H1 (cell line): Measurements from ENCODE around the gene ACSF2. TPM values are rescaled to one million over a fixed set of nuclear protein-coding genes. Genes with fewer than 3 reads are reported as not detected.

Experiments
- CTCF ChIA-PET: fragments of 300-600 bp; sonication (Branson Sonifier 250); formaldehyde crosslinking; loops from one replicate; lab custom pipeline; 2021; ENCODE audit not compliant: partially characterized antibody; lab: Charles Lee
- POLR2A ChIA-PET: fragments of 300-600 bp; sonication (Branson Sonifier 250); formaldehyde crosslinking; loops from one replicate; lab custom pipeline; 2021; ENCODE audit warnings: inconsistent platforms; ENCODE audit not compliant: partially characterized antibody; lab: Charles Lee
- DNase-seq, 2 experiments: peaks; one replicate each; pipeline versions ENCODE4 v3.0.0 to v3.0.0-alpha.2; 2010 to 2022; ENCODE audit warnings: low spot score in 2 of 2, low read depth in 1 of 2, mixed read lengths in 1 of 2
- FAIRE-seq: peaks from 2 replicates; lab custom pipeline; 2011; peaks lifted over from hg19 to GRCh38; lab: Jason Lieb, UNC
- H2AFZ ChIP-seq: 2 replicates; pipeline ENCODE4 v1.8.1; 2012; ENCODE audit warnings: low read length, inconsistent platforms
- H2AK5ac ChIP-seq: 2 replicates; pipeline ENCODE4 v1.6.1; 2013; ENCODE audit warnings: low read depth, low read length
- H2BK120ac ChIP-seq: replicated peaks from 2 replicates; pipeline ENCODE3; 2013; ENCODE audit warnings: low read depth, low read length, inconsistent platforms
- H2BK12ac ChIP-seq: 2 replicates; pipeline ENCODE4 v1.6.1; 2013; ENCODE audit warnings: low read depth, low read length
- H2BK15ac ChIP-seq: 2 replicates; pipeline ENCODE4 v1.6.1; 2013; ENCODE audit warnings: low read length
- H2BK20ac ChIP-seq: 2 replicates; pipeline ENCODE4 v1.6.1; 2013; ENCODE audit warnings: low read length
- H2BK5ac ChIP-seq: 2 replicates; pipeline ENCODE4 v1.6.1; 2013; ENCODE audit warnings: low read depth, low read length
- H3K14ac ChIP-seq: 2 replicates; pipeline ENCODE4 v1.6.1; 2013; ENCODE audit warnings: inconsistent platforms; ENCODE audit not compliant: insufficient read length
- H3K18ac ChIP-seq: 2 replicates; pipeline ENCODE4 v1.6.1; 2013; ENCODE audit warnings: low read length; ENCODE audit errors: extremely low read depth
- H3K23ac ChIP-seq: 2 replicates; pipeline ENCODE4 v1.6.1; 2013; ENCODE audit warnings: inconsistent platforms; ENCODE audit not compliant: insufficient read length
- H3K23me2 ChIP-seq: 2 replicates; pipeline ENCODE4 v1.6.1; 2013; ENCODE audit warnings: low read depth, low read length
- H3K27ac ChIP-seq: 2 replicates; pipeline ENCODE4 v1.6.1; 2011; ENCODE audit warnings: low read depth, low read length, inconsistent platforms
- H3K27me3 ChIP-seq, 4 experiments: replicated peaks in 1 of 4; 1 replicate in 1 of 4; 2 replicates in 3 of 4; pipeline versions ENCODE4 v1.6.1 to v1.8.1; 2011 to 2013; ENCODE audit warnings: low read length in 3 of 4, mild to moderate bottlenecking in 3 of 4, inconsistent platforms in 2 of 4, mixed read lengths in 2 of 4, moderate library complexity in 1 of 4; ENCODE audit not compliant: control insufficient read depth in 3 of 4, insufficient read depth in 3 of 4; ENCODE audit errors: extremely low read depth in 1 of 4
- H3K36me3 ChIP-seq, 4 experiments: 2 replicates each; pipeline versions ENCODE4 v1.6.1 to v1.8.1; 2011 to 2013; ENCODE audit warnings: mild to moderate bottlenecking in 4 of 4, low read length in 3 of 4, moderate library complexity in 2 of 4, control low read depth in 1 of 4, inconsistent platforms in 1 of 4; ENCODE audit not compliant: insufficient read depth in 4 of 4, control insufficient read depth in 2 of 4
- H3K4ac ChIP-seq: replicated peaks from 2 replicates; pipeline ENCODE3; 2013; ENCODE audit warnings: low read length, low read depth, mixed read lengths, inconsistent platforms; ENCODE audit not compliant: insufficient read length
- H3K4me1 ChIP-seq, 4 experiments: replicated peaks in 1 of 4; 1 replicate in 1 of 4; 2 replicates in 3 of 4; pipeline versions ENCODE4 v1.6.1 to v1.8.1; 2011 to 2013; ENCODE audit warnings: low read length in 3 of 4, inconsistent platforms in 2 of 4, mixed read lengths in 1 of 4; ENCODE audit not compliant: insufficient read depth in 4 of 4, control insufficient read depth in 3 of 4
- H3K4me2 ChIP-seq, 2 experiments: 2 replicates each; pipeline versions ENCODE4 v1.6.1 to v1.8.1; 2011 to 2013; ENCODE audit warnings: low read depth in 2 of 2, low read length in 2 of 2, control low read depth in 1 of 2, inconsistent platforms in 1 of 2, mild to moderate bottlenecking in 1 of 2; ENCODE audit not compliant: insufficient read depth in 1 of 2
- H3K4me3 ChIP-seq, 4 experiments: fragments of 200-600, 300-600 bp in 1 of 4; sonication (generic), shearing (Covaris generic), sonication (Bioruptor Twin) in 1 of 4; 2 replicates each; pipeline versions ENCODE4 v1.5.1 to v1.8.1; 2011 to 2016; ENCODE audit warnings: low read length in 4 of 4, low read depth in 3 of 4, control low read depth in 2 of 4, inconsistent platforms in 2 of 4, mild to moderate bottlenecking in 2 of 4, mixed read lengths in 1 of 4, moderate library complexity in 1 of 4; ENCODE audit not compliant: insufficient read depth in 2 of 4; ENCODE audit errors: extremely low read depth in 1 of 4
- H3K56ac ChIP-seq: replicated peaks from 2 replicates; pipeline ENCODE3; 2013; ENCODE audit warnings: low read depth, mild to moderate bottlenecking, mixed read lengths, low read length, inconsistent platforms; ENCODE audit not compliant: insufficient read length
- H3K79me1 ChIP-seq: 2 replicates; pipeline ENCODE4 v1.6.1; 2013; ENCODE audit warnings: low read depth, low read length, control low read depth
- H3K79me2 ChIP-seq, 2 experiments: 2 replicates each; pipeline versions ENCODE4 v1.6.1 to v1.8.1; 2012 to 2013; ENCODE audit warnings: low read length in 2 of 2, mild to moderate bottlenecking in 2 of 2, inconsistent platforms in 1 of 2; ENCODE audit not compliant: insufficient read depth in 2 of 2, control insufficient read depth in 1 of 2
- H3K9ac ChIP-seq, 4 experiments: replicated peaks in 1 of 4; 1 replicate in 1 of 4; 2 replicates in 3 of 4; pipeline versions ENCODE4 v1.6.1 to v1.8.1; 2011 to 2013; ENCODE audit warnings: low read depth in 3 of 4, low read length in 3 of 4, control low read depth in 2 of 4, mild to moderate bottlenecking in 2 of 4, moderate library complexity in 2 of 4, inconsistent platforms in 1 of 4; ENCODE audit errors: extremely low read depth in 1 of 4
- H3K9me3 ChIP-seq, 2 experiments: 2 replicates each; pipeline versions ENCODE4 v1.6.1 to v1.8.1; 2012 to 2013; ENCODE audit warnings: mild to moderate bottlenecking in 2 of 2, moderate library complexity in 2 of 2, control low read depth in 1 of 2, inconsistent platforms in 1 of 2, low read depth in 1 of 2, low read length in 1 of 2, mixed read lengths in 1 of 2; ENCODE audit not compliant: insufficient read depth in 2 of 2
- H4K20me1 ChIP-seq, 2 experiments: replicated peaks in 1 of 2; 2 replicates each; pipeline versions ENCODE3 to v1.8.1; 2011 to 2013; ENCODE audit warnings: inconsistent platforms in 2 of 2, low read length in 2 of 2, mild to moderate bottlenecking in 1 of 2; ENCODE audit not compliant: insufficient read depth in 2 of 2, control insufficient read depth in 1 of 2
- H4K5ac ChIP-seq: 2 replicates; pipeline ENCODE4 v1.6.1; 2013; ENCODE audit warnings: low read length, low read depth, mixed read lengths, inconsistent platforms; ENCODE audit not compliant: insufficient read length
- H4K8ac ChIP-seq: 2 replicates; pipeline ENCODE4 v1.8.0; 2013; ENCODE audit warnings: mild to moderate bottlenecking, moderate library complexity, low read length, inconsistent platforms; ENCODE audit not compliant: insufficient read depth; ENCODE audit errors: extremely low read depth
- H4K91ac ChIP-seq: replicated peaks from 2 replicates; pipeline ENCODE3; 2013; ENCODE audit warnings: low read length, mixed read lengths, inconsistent platforms; ENCODE audit not compliant: insufficient read length
- SP4 ChIP-seq: IDR thresholded peaks from 2 replicates; pipeline ENCODE4 v1.6.1; 2012; ENCODE audit warnings: low read length, inconsistent platforms
- WGBS, 2 experiments: shearing (Covaris generic) in 1 of 2; methylation state at CpG; one replicate each; pipeline versions ENCODE4 v1.1.6 to v1.1.7; 2013 to 2015; ENCODE audit warnings: low lambda C conversion rate in 2 of 2, mixed read lengths in 2 of 2, inconsistent platforms in 1 of 2, low coverage in 1 of 2, missing lambda C conversion rate in 1 of 2; ENCODE audit not compliant: insufficient replicate concordance in 2 of 2, insufficient coverage in 1 of 2, insufficient read length in 1 of 2; ENCODE audit errors: extremely low coverage in 1 of 2, missing lambda C conversion rate in 1 of 2; 5-methylcytosine and 5-hydroxymethylcytosine counted together
- polyA plus RNA-seq, 7 experiments: library from polyadenylated mRNA; depleted of rRNA in 3 of 7; stranded (reverse) in 5 of 7; unstranded in 2 of 7; fragments of >200 nt in 5 of 7; fragments of 200-250 nt in 2 of 7; gene quantifications; 1 replicate in 5 of 7; 2 replicates in 1 of 7; 4 replicates in 1 of 7; pipeline versions ENCODE4 v1.2.1 to v1.2.3, GENCODE V29; 2011 to 2013; ENCODE audit warnings: missing spikeins in 2 of 7, mixed read lengths in 2 of 7
- total RNA-seq: library from RNA; stranded (reverse); fragmentation: NEBNext Ultra II Directional; extraction: Animal tissue kit (Norgen Biotek cat#: 25700); gene quantifications from 2 replicates; pipeline ENCODE4 v1.2.1, GENCODE V29; 2021

The ACSF2 gene
- total and polyA plus RNA-seq, 2 of the 8 experiments (the other 6 are each of a cell fraction or from before 2014, with no cell fraction given) = 14.5 to 16.3 TPM

GRCh38 chr17:50506298-50506697, 80.3 kb downstream of the ACSF2 start:
- Histone ChIP-seq H2BK12ac (0 out of 2 replicates have a peak overlapping the region, but pooled peaks have one; percentile 39), H3K4me2 (no peak overlapping the region), H2BK15ac (no peak overlapping the region), H3K4me1 (peaks cover 5 to 15% (median 10%) of the 10 kb centered on the region in 4 experiments), H2BK20ac (0 out of 2 replicates have a peak overlapping the region, but pooled peaks have one; percentile 61), H3K18ac (no peak overlapping the region), H3K23ac (no peak overlapping the region), H2BK120ac (no peak overlapping the region), H2AFZ (0 out of 2 replicates have a peak overlapping the region, but pooled peaks have one; percentile 66), H3K79me1 (no peaks in the 10 kb centered on the region), H4K5ac (no peak overlapping the region), H2BK5ac (no peak overlapping the region), H3K56ac (no peak overlapping the region), H3K9me3 (no peaks in the 10 kb centered on the region), H3K36me3 (no peaks in the 10 kb centered on the region), H4K8ac (no peak overlapping the region), H3K27ac (no peak overlapping the region), H3K14ac (no peak overlapping the region), H3K23me2 (peaks cover 3% of the 10 kb centered on the region; the same call in 1 of the 2 replicates), H4K20me1 (peaks cover 0 to 3% of the 10 kb centered on the region in 2 experiments), H3K4ac (no peak overlapping the region), H3K27me3 (no peaks in the 10 kb centered on the region; a peak in 1 of 7 replicates), H3K9ac (no peak overlapping the region), H2AK5ac (no peak overlapping the region), H3K4me3 (no peak overlapping the region), H4K91ac (no peak overlapping the region)
- FAIRE-seq = no peak
- ChIA-PET POLR2A (interaction anchor here (1.2 to 1.4 kb wide), 2 partner anchors 27 to 36 kb away, joined by 3 read pairs; no protein-coding TSS in a partner anchor), CTCF (interaction anchor here (0.9 to 8.3 kb wide), 10 partner anchors 12 to 144 kb away, joined by 3 to 116 read pairs (median 3); partner anchors contain the start of gene RSAD1)
- 78% methylated on average over 7 of the region's 7 CpGs; no CpG with 5 or more reads in 1 of the 2 experiments for WGBS, 2 experiments
- no peak for DNase-seq
- TF ChIP-seq SP4 = no peak
- TF ChIP-seq, all 59 proteins: peak for 0
- no peaks in the 10 kb centered on the region for H3K79me2 ChIP-seq
